Measurements from ENCODE around the gene PANX2. TPM values are rescaled to one million over a fixed set of nuclear protein-coding genes. Genes with fewer than 3 reads are reported as not detected.

The PANX2 gene
- total RNA-seq, 2 experiments from 2014 or later, result not detected

GRCh38 chr22:50175921-50176849, 5.7 kb downstream of the PANX2 start:
- Histone ChIP-seq H3K79me2 (ENCODE audit: insufficient read depth, low read depth, low read length) (no peaks in the 10 kb centered on the region), H3K4me1 (ENCODE audit: insufficient read depth, low read length, poor library complexity, severe bottlenecking) (peaks cover 14% of the 10 kb centered on the region), H4K20me1 (ENCODE audit: insufficient read depth, low read length) (no peaks in the 10 kb centered on the region), H3K4me2 (ENCODE audit: low read length) (no peak overlapping the region; the same call in 1 of the 2 replicates), H3K4me3 (ENCODE audit: low read depth, low read length, poor library complexity, severe bottlenecking) (no peak overlapping the region), H3K27ac (ENCODE audit: low read depth, low read length, poor library complexity, severe bottlenecking) (no peak overlapping the region), H2AFZ (ENCODE audit: low read length) (no peak overlapping the region), H3K9me2 (ENCODE audit: insufficient read depth, low read length) (no peaks in the 10 kb centered on the region), H3K36me3 (ENCODE audit: insufficient read depth, low read length) (no peaks in the 10 kb centered on the region), H3K9me3 (ENCODE audit: low read length) (no peaks in the 10 kb centered on the region)
- no peak for DNase-seq (ENCODE audit: low spot score)
- ChIA-PET POLR2A (no interaction called here), CTCF (ENCODE audit: unreplicated experiment) (no interaction called here)
- TF ChIP-seq EZH2phosphoT487 (IDR thresholded peaks at IDR 0.05; ENCODE audit: borderline replicate concordance, low read depth, low read length) (no peak), CTCF (conservative IDR thresholded peaks at IDR 0.05; ENCODE audit: low read length) (no peak)
- BruUV-seq (replicated peaks), result no TSS peak
- intact Hi-C loops (cut with micrococcal nuclease; ENCODE audit: unreplicated experiment), result no loop called here

- Histone ChIP-seq H4K20me1 (ENCODE audit: insufficient read depth, low read length) (no peaks in the 10 kb centered on the region), H3K4me3 (ENCODE audit: low read depth, low read length, poor library complexity, severe bottlenecking) (no peak overlapping the region), H3K4me1 (ENCODE audit: insufficient read depth, low read length, poor library complexity, severe bottlenecking) (peaks cover 14% of the 10 kb centered on the region), H2AFZ (ENCODE audit: low read length) (no peak overlapping the region), H3K9me3 (ENCODE audit: low read length) (no peaks in the 10 kb centered on the region), H3K36me3 (ENCODE audit: insufficient read depth, low read length) (no peaks in the 10 kb centered on the region), H3K9me2 (ENCODE audit: insufficient read depth, low read length) (no peaks in the 10 kb centered on the region), H3K79me2 (ENCODE audit: insufficient read depth, low read depth, low read length) (no peaks in the 10 kb centered on the region), H3K27ac (ENCODE audit: low read depth, low read length, poor library complexity, severe bottlenecking) (no peak overlapping the region), H3K4me2 (ENCODE audit: low read length) (no peak overlapping the region)
- no TSS peak for BruUV-seq (replicated peaks)
- ChIA-PET POLR2A (no interaction called here), CTCF (ENCODE audit: unreplicated experiment) (no interaction called here)
- TF ChIP-seq CTCF (conservative IDR thresholded peaks at IDR 0.05; ENCODE audit: low read length), result no peak
- no peak for TF ChIP-seq EZH2phosphoT487 (IDR thresholded peaks at IDR 0.05; ENCODE audit: borderline replicate concordance, low read depth, low read length)
- intact Hi-C loops (cut with micrococcal nuclease; ENCODE audit: unreplicated experiment), result no loop called here
- no peak for DNase-seq (ENCODE audit: low spot score)
Observed at GRCh38 chr22:50176850-50177536, 6.5 kb downstream of the PANX2 start.

Measured in OCI-LY7 (cell line).